ENCODE results near the gene NDUFS4. TPM values are rescaled to one million over a fixed set of nuclear protein-coding genes. Genes with fewer than 3 reads are reported as not detected.
"Not testable (repeated sequence)": the region's sequence is repeated elsewhere in the genome, so short reads cannot be mapped to it uniquely, and the experiment has no call there.

NDUFS4 gene
- total RNA-seq, 1 donor from 2014 or later, result 62.9 TPM

GRCh38 chr5:53541859-53542258 is 18.6 kb upstream of the NDUFS4 start:
- Histone ChIP-seq H3K9me3 (no peaks in the 10 kb centered on the region), H3K4me1 (no peaks in the 10 kb centered on the region), H3K4me3 (no peak overlapping the region), H3K27me3 (no peaks in the 10 kb centered on the region), H3K36me3 (no peaks in the 10 kb centered on the region), H3K27ac (no peak overlapping the region)
- intact Hi-C loops (cut with DNase I), result no loop called here
- no peak for DNase-seq (ENCODE audit: extremely low spot score in 2 of 2)
- TF ChIP-seq POLR2AphosphoS5 (IDR thresholded peaks at IDR 0.05; ENCODE audit: insufficient read depth in 1 of 2, low read depth in 1 of 2), result no peak
- TF ChIP-seq CTCF (IDR thresholded peaks at IDR 0.05), result no peak
- no peak for TF ChIP-seq POLR2A (IDR thresholded peaks at IDR 0.05)

GRCh38 chr5:53542926-53543325 is 17.5 kb upstream of the NDUFS4 start:
- no peak for DNase-seq (ENCODE audit: extremely low spot score in 2 of 2)
- intact Hi-C loops (cut with DNase I), result no loop called here
- TF ChIP-seq POLR2AphosphoS5 (IDR thresholded peaks at IDR 0.05; ENCODE audit: insufficient read depth in 1 of 2, low read depth in 1 of 2), result no peak
- TF ChIP-seq POLR2A (IDR thresholded peaks at IDR 0.05), result no peak
- no peak for TF ChIP-seq CTCF (IDR thresholded peaks at IDR 0.05)
- Histone ChIP-seq H3K36me3 (no peaks in the 10 kb centered on the region), H3K4me3 (no peak overlapping the region), H3K27ac (no peak overlapping the region), H3K9me3 (no peaks in the 10 kb centered on the region), H3K27me3 (no peaks in the 10 kb centered on the region), H3K4me1 (no peaks in the 10 kb centered on the region)

- no peak overlapping the region for H3K27ac ChIP-seq
- no peaks in the 10 kb centered on the region for H3K36me3 ChIP-seq
- no peaks in the 10 kb centered on the region for H3K9me3 ChIP-seq
- no peaks in the 10 kb centered on the region for H3K4me1 ChIP-seq
- no peak for TF ChIP-seq POLR2AphosphoS5 (IDR thresholded peaks at IDR 0.05; ENCODE audit: insufficient read depth in 1 of 2, low read depth in 1 of 2)
- no peak for TF ChIP-seq POLR2A (IDR thresholded peaks at IDR 0.05)
- no peak for TF ChIP-seq CTCF (IDR thresholded peaks at IDR 0.05)
- H3K4me3 ChIP-seq, result no peak overlapping the region
- no peaks in the 10 kb centered on the region for H3K27me3 ChIP-seq
- no peak for DNase-seq (ENCODE audit: extremely low spot score in 2 of 2)
- intact Hi-C loops (cut with DNase I), result no loop called here
Observed at GRCh38 chr5:53543401-53543800, 17.0 kb upstream of the NDUFS4 start.

- Histone ChIP-seq H3K4me1 (no peaks in the 10 kb centered on the region), H3K4me3 (no peak overlapping the region), H3K9me3 (no peaks in the 10 kb centered on the region), H3K36me3 (no peaks in the 10 kb centered on the region), H3K27me3 (no peaks in the 10 kb centered on the region), H3K27ac (no peak overlapping the region)
- no peak for TF ChIP-seq POLR2A (IDR thresholded peaks at IDR 0.05)
- no peak for TF ChIP-seq CTCF (IDR thresholded peaks at IDR 0.05)
- TF ChIP-seq POLR2AphosphoS5 (IDR thresholded peaks at IDR 0.05; ENCODE audit: insufficient read depth in 1 of 2, low read depth in 1 of 2), result no peak
- intact Hi-C loops (cut with DNase I), result no loop called here
- DNase-seq (ENCODE audit: extremely low spot score in 2 of 2), result no peak
Observed at GRCh38 chr5:53545744-53546143, 14.7 kb upstream of the NDUFS4 start.

- no peaks in the 10 kb centered on the region for H3K4me1 ChIP-seq
- TF ChIP-seq POLR2AphosphoS5 (IDR thresholded peaks at IDR 0.05; ENCODE audit: insufficient read depth in 1 of 2, low read depth in 1 of 2) (no peak), POLR2A (IDR thresholded peaks at IDR 0.05) (no peak), CTCF (IDR thresholded peaks at IDR 0.05) (no peak)
- H3K27ac ChIP-seq, result no peak overlapping the region
- intact Hi-C loops (cut with DNase I), result no loop called here
- H3K27me3 ChIP-seq, result no peaks in the 10 kb centered on the region
- DNase-seq (ENCODE audit: extremely low spot score in 2 of 2), result no peak
- no peak overlapping the region for H3K4me3 ChIP-seq
- no peaks in the 10 kb centered on the region for H3K9me3 ChIP-seq
- no peaks in the 10 kb centered on the region for H3K36me3 ChIP-seq
Observed at GRCh38 chr5:53547226-53547625, 13.2 kb upstream of the NDUFS4 start.

- DNase-seq (ENCODE audit: extremely low spot score in 2 of 2); H3K4me3 ChIP-seq; H3K9me3 ChIP-seq; H3K4me1 ChIP-seq; intact Hi-C loops (cut with DNase I); H3K27me3 ChIP-seq; H3K36me3 ChIP-seq; H3K27ac ChIP-seq: not testable (repeated sequence)
Observed at GRCh38 chr5:53548501-53548900, 11.9 kb upstream of the NDUFS4 start.

Data from vagina (tissue), 2 donors.